ENCODE results near the gene UPF3A.
"Not testable (repeated sequence)": the region's sequence is repeated elsewhere in the genome, so short reads cannot be mapped to it uniquely, and the experiment has no call there.

The UPF3A gene

GRCh38 chr13:114264313-114264712, 17.1 kb upstream of the UPF3A start:
- DNase-seq (ENCODE audit: low read depth in 2 of 2) = not testable (repeated sequence)

- no peak for DNase-seq (ENCODE audit: low read depth in 2 of 2)
Observed at GRCh38 chr13:114264886-114265611, 16.4 kb upstream of the UPF3A start.

- no peak for DNase-seq (ENCODE audit: low read depth in 2 of 2)
Observed at GRCh38 chr13:114266241-114266640, 15.2 kb upstream of the UPF3A start.

- no peak for DNase-seq (ENCODE audit: low read depth in 2 of 2)
Observed at GRCh38 chr13:114268344-114269280, 12.8 kb upstream of the UPF3A start.

- DNase-seq (ENCODE audit: low read depth in 2 of 2) = no peak
Observed at GRCh38 chr13:114269281-114269770, 12.1 kb upstream of the UPF3A start.

- no peak for DNase-seq (ENCODE audit: low read depth in 2 of 2)
Observed at GRCh38 chr13:114272977-114273376, 8.4 kb upstream of the UPF3A start.

- DNase-seq (ENCODE audit: low read depth in 2 of 2) = no peak
Observed at GRCh38 chr13:114275304-114275703, 6.1 kb upstream of the UPF3A start.

GRCh38 chr13:114279146-114279545, 2.3 kb upstream of the UPF3A start:
- DNase-seq (ENCODE audit: low read depth in 2 of 2) = no peak

GRCh38 chr13:114279758-114280355, 1.5 kb upstream of the UPF3A start:
- no peak for DNase-seq (ENCODE audit: low read depth in 2 of 2)

GRCh38 chr13:114282041-114282670, 755 bp downstream of the UPF3A start:
- DNase-seq (ENCODE audit: low read depth in 2 of 2) = no peak

- DNase-seq (ENCODE audit: low read depth in 2 of 2) = no peak
Observed at GRCh38 chr13:114283576-114283975, 2.2 kb downstream of the UPF3A start.

GRCh38 chr13:114284680-114285079, 3.3 kb downstream of the UPF3A start:
- no peak for DNase-seq (ENCODE audit: low read depth in 2 of 2)

GRCh38 chr13:114285166-114285808, 3.9 kb downstream of the UPF3A start:
- DNase-seq (ENCODE audit: low read depth in 2 of 2) = no peak

GRCh38 chr13:114286808-114287207, 5.4 kb downstream of the UPF3A start:
- DNase-seq (ENCODE audit: low read depth in 2 of 2) = no peak

GRCh38 chr13:114288157-114288591, 6.8 kb downstream of the UPF3A start:
- DNase-seq (ENCODE audit: low read depth in 2 of 2) = no peak

GRCh38 chr13:114296448-114296847, 15.0 kb downstream of the UPF3A start:
- no peak for DNase-seq (ENCODE audit: low read depth in 2 of 2)

GRCh38 chr13:114296902-114297301, 15.5 kb downstream of the UPF3A start:
- DNase-seq (ENCODE audit: low read depth in 2 of 2) = no peak

GRCh38 chr13:114298866-114299265, 17.5 kb downstream of the UPF3A start:
- no peak for DNase-seq (ENCODE audit: low read depth in 2 of 2)

GRCh38 chr13:114299604-114300305, 18.4 kb downstream of the UPF3A start:
- no peak for DNase-seq (ENCODE audit: low read depth in 2 of 2)

GRCh38 chr13:114303700-114304327, 22.4 kb downstream of the UPF3A start:
- no peak for DNase-seq (ENCODE audit: low read depth in 2 of 2)
